Measurements from ENCODE around the gene SCN3B. TPM values are rescaled to one million over a fixed set of nuclear protein-coding genes. Genes with fewer than 3 reads are reported as not detected.

The SCN3B gene
- total RNA-seq, 1 donor from 2014 or later: 0.13 TPM

Other genes starting within 250 kb of the SCN3B start
- 2.8 and 4.5 TPM in 2 replicates for gene GRAMD1B, start 224.4 kb downstream of the SCN3B start, total RNA-seq
- gene ZNF202, start 87.0 kb upstream of the SCN3B start, total RNA-seq: 8.5 and 11.3 TPM in 2 replicates
- gene OR6X1, start 99.9 kb upstream of the SCN3B start, total RNA-seq: not detected in 2 replicates
- not detected in 2 replicates for gene OR6M1, start 151.7 kb upstream of the SCN3B start, total RNA-seq
- not detected in 2 replicates for gene TMEM225, start 231.0 kb upstream of the SCN3B start, total RNA-seq
- gene OR8D4, start 247.5 kb upstream of the SCN3B start, total RNA-seq: 0.04 TPM in 1 of 2 replicates, not detected in the other